ENCODE results near the gene RAN. TPM values are rescaled to one million over a fixed set of nuclear protein-coding genes. Genes with fewer than 3 reads are reported as not detected.

The RAN gene
- total RNA-seq, 1 experiment from 2014 or later, result 1,310 TPM

DNA sequence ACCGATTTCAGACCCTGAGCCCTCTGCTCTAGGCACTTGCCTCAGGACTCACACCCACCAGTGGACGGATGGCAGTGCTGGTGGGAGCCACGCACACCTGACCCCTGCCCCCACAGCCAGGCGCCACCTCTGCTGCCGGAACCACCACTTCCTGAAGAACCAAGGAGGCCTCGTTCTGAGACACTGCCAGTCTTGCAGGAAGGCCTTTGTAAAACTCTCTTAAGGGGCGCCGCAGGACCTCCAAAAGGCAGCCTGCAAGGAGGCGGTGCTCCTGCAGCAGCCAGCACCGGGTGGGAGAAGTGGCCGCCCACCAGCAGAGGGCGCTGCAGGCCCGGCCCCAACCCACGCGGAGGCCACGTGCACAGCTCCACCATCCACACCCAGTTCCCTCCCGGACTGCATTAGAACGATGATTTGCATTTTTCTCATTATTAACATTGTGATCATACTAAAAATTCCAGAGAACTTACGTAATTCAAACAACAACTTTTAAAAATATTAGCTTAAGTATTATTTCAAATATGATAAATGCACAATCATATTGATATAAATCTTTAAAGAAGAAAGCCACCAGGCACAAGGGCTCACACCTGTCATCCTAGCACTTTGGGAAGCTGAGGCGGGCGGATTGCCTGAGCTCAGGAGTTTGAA is 45.6 kb upstream of the RAN start:
- H3K27me3 Mint-ChIP-seq (ENCODE audit: insufficient read depth, unreplicated experiment), result no peaks in the 10 kb centered on the region
- POLR2A ChIA-PET, result interaction anchor here (0.6 to 0.7 kb wide), 2 partner anchors 23 to 44 kb away, joined by 3 to 4 read pairs; no protein-coding TSS in a partner anchor
- peaks cover 18% of the 10 kb centered on the region for H3K4me1 ChIP-seq

DNA sequence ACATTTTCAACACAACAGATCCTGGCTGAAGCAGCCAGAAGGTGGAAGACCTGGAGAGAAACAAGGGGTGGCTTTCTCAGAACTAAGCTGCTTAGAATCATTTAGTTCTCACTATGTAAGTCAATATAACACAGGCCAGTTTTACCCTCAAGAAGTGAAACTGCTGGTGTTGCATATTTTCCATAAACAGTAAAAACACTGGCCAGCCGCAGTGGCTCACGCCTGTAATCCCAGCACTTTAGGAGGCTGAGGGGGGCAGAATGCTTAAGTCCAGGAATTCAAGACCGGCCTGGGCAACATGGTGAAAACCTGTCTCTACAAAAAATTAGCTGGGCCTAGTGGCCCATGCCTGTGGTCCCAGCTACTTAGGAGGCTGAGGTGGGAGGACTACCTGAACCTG is 44.4 kb upstream of the RAN start:
- Mint-ChIP-seq H3K4me1 (ENCODE audit: low read depth, unreplicated experiment) (peaks cover 5% of the 10 kb centered on the region), H3K27ac (ENCODE audit: unreplicated experiment) (no peak overlapping the region), H3K4me3 (ENCODE audit: unreplicated experiment) (no peak overlapping the region), H3K27me3 (ENCODE audit: insufficient read depth, unreplicated experiment) (no peaks in the 10 kb centered on the region), H3K36me3 (ENCODE audit: insufficient read depth, unreplicated experiment) (peaks cover 12% of the 10 kb centered on the region), H3K9me3 (ENCODE audit: unreplicated experiment) (no peaks in the 10 kb centered on the region)
- Histone ChIP-seq H3K27me3 (replicated peaks; ENCODE audit: control insufficient read depth, insufficient read depth, low read length) (no peaks in the 10 kb centered on the region), H3K4me1 (peaks cover 25% of the 10 kb centered on the region), H3K36me3 (ENCODE audit: control insufficient read depth, insufficient read depth, low read length) (no peaks in the 10 kb centered on the region), H3K4me3 (ENCODE audit: low read depth, low read length) (no peak overlapping the region), H3K9me3 (no peaks in the 10 kb centered on the region)
- TF ChIP-seq, protein P1, sequence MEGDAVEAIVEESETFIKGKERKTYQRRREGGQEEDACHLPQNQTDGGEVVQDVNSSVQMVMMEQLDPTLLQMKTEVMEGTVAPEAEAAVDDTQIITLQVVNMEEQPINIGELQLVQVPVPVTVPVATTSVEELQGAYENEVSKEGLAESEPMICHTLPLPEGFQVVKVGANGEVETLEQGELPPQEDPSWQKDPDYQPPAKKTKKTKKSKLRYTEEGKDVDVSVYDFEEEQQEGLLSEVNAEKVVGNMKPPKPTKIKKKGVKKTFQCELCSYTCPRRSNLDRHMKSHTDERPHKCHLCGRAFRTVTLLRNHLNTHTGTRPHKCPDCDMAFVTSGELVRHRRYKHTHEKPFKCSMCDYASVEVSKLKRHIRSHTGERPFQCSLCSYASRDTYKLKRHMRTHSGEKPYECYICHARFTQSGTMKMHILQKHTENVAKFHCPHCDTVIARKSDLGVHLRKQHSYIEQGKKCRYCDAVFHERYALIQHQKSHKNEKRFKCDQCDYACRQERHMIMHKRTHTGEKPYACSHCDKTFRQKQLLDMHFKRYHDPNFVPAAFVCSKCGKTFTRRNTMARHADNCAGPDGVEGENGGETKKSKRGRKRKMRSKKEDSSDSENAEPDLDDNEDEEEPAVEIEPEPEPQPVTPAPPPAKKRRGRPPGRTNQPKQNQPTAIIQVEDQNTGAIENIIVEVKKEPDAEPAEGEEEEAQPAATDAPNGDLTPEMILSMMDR (IDR thresholded peaks at IDR 0.05; ENCODE audit: insufficient read depth in 1 of 2, low read depth in 1 of 2, low read length in 1 of 2, severe bottlenecking in 1 of 2, unreplicated experiment in 1 of 2), result no peak
- POLR2A ChIA-PET, result no interaction called here
- intact Hi-C loops (cut with micrococcal nuclease; ENCODE audit: unreplicated experiment), result no loop called here
- DNase-seq, result no peak
- no TSS peak for BruUV-seq (replicated peaks)
- CTCF ChIA-PET, result interaction anchor here (1.5 kb wide), 1 partner anchor 10 kb away, joined by 7 read pairs; no protein-coding TSS in a partner anchor

More for the DNA sequence above, 45.6 kb upstream of the RAN start:
- CTCF ChIA-PET, result interaction anchor here (0.6 to 1.3 kb wide), 2 partner anchors 45 to 89 kb away, joined by 5 read pairs; no protein-coding TSS in a partner anchor
- peaks cover 17% of the 10 kb centered on the region for H3K36me3 Mint-ChIP-seq (ENCODE audit: insufficient read depth, unreplicated experiment)
- H3K9me3 Mint-ChIP-seq (ENCODE audit: unreplicated experiment), result no peaks in the 10 kb centered on the region
- no peaks in the 10 kb centered on the region for H3K4me1 Mint-ChIP-seq (ENCODE audit: low read depth, unreplicated experiment)
- peak overlapping the region; percentile 63 for H3K27ac Mint-ChIP-seq (ENCODE audit: unreplicated experiment)
- TF ChIP-seq, protein P1 (IDR thresholded peaks at IDR 0.05; ENCODE audit: insufficient read depth in 1 of 2, low read depth in 1 of 2, low read length in 1 of 2, severe bottlenecking in 1 of 2, unreplicated experiment in 1 of 2), result peak; percentile 64 to 73
- Histone ChIP-seq H3K36me3 (ENCODE audit: control insufficient read depth, insufficient read depth, low read length) (no peaks in the 10 kb centered on the region), H3K4me3 (ENCODE audit: low read depth, low read length) (no peak overlapping the region), H3K9me3 (no peaks in the 10 kb centered on the region), H3K27me3 (replicated peaks; ENCODE audit: control insufficient read depth, insufficient read depth, low read length) (no peaks in the 10 kb centered on the region)
- DNase-seq, result peak; percentile 70 to 80
- no TSS peak for BruUV-seq (replicated peaks)
- intact Hi-C loops (cut with micrococcal nuclease; ENCODE audit: unreplicated experiment), result no loop called here
- no peak overlapping the region for H3K4me3 Mint-ChIP-seq (ENCODE audit: unreplicated experiment)

DNA sequence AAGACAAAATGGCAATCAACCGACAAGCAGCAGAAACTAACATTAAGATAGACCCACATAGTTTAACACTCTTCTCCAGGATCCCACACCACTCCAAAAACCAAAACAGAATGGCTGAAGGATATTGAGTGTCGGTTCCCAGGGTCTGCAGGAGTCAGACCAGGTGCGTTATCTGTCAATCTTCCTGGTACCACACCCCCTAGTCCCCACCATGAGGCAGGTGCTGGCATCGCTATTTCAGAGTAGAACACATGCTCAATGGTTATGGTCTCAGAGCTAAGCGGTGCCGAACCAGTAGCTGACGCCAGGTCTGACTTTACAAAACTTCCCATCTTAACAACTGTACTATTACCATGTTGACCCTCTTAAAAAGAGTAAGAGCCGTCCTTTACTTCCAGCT is 43.0 kb upstream of the RAN start:
- no peaks in the 10 kb centered on the region for H3K27me3 ChIP-seq (replicated peaks; ENCODE audit: control insufficient read depth, insufficient read depth, low read length)
- Mint-ChIP-seq H3K4me3 (ENCODE audit: unreplicated experiment) (no peak overlapping the region), H3K27ac (ENCODE audit: unreplicated experiment) (no peak overlapping the region), H3K9me3 (ENCODE audit: unreplicated experiment) (no peaks in the 10 kb centered on the region), H3K27me3 (ENCODE audit: insufficient read depth, unreplicated experiment) (no peaks in the 10 kb centered on the region), H3K4me1 (ENCODE audit: low read depth, unreplicated experiment) (peaks cover 20% of the 10 kb centered on the region), H3K36me3 (ENCODE audit: insufficient read depth, unreplicated experiment) (peaks cover 14% of the 10 kb centered on the region)
- no peaks in the 10 kb centered on the region for H3K9me3 ChIP-seq
- ChIA-PET CTCF (interaction anchor here (0.7 kb wide), 1 partner anchor 252 kb away, joined by 3 read pairs; no protein-coding TSS in a partner anchor), POLR2A (no interaction called here)
- intact Hi-C loops (cut with micrococcal nuclease; ENCODE audit: unreplicated experiment), result no loop called here
- H3K4me3 ChIP-seq (ENCODE audit: low read depth, low read length), result no peak overlapping the region
- H3K36me3 ChIP-seq (ENCODE audit: control insufficient read depth, insufficient read depth, low read length), result no peaks in the 10 kb centered on the region
- no peak for DNase-seq
- BruUV-seq (replicated peaks), result no TSS peak
- H3K4me1 ChIP-seq, result peaks cover 32% of the 10 kb centered on the region
- TF ChIP-seq, protein P1 (IDR thresholded peaks at IDR 0.05; ENCODE audit: insufficient read depth in 1 of 2, low read depth in 1 of 2, low read length in 1 of 2, severe bottlenecking in 1 of 2, unreplicated experiment in 1 of 2), result no peak

Measured in Caco-2 (cell line).